Karpas-422 (cell line): ENCODE results near the gene GDPD5. TPM values are rescaled to one million over a fixed set of nuclear protein-coding genes. Genes with fewer than 3 reads are reported as not detected.

Experiments
- DNase-seq: peaks from one replicate; pipeline ENCODE4 v3.0.0-alpha.2; 2015
- H2AFZ ChIP-seq: fragments of 200-600 bp; sonication (generic); 2 replicates; pipeline ENCODE4 v1.6.1; 2014; ENCODE audit warnings: antibody characterized with exemption, low read length, mixed read lengths
- H3K27ac ChIP-seq: fragments of 200-600 bp; sonication (generic); 2 replicates; pipeline ENCODE4 v1.5.1; 2014; ENCODE audit warnings: mild to moderate bottlenecking, low read length, moderate library complexity
- H3K27me3 ChIP-seq: fragments of 200-600 bp; sonication (generic); 2 replicates; pipeline ENCODE4 v1.6.1; 2014; ENCODE audit warnings: low read length, mixed read lengths
- H3K36me3 ChIP-seq: fragments of 200-600 bp; sonication (generic); 2 replicates; pipeline ENCODE4 v1.6.1; 2014; ENCODE audit warnings: low read length, mixed read lengths; ENCODE audit not compliant: insufficient read depth
- H3K4me1 ChIP-seq: fragments of 200-600 bp; sonication (generic); 2 replicates; pipeline ENCODE4 v1.6.1; 2014; ENCODE audit warnings: mild to moderate bottlenecking, low read length, mixed read lengths
- H3K4me2 ChIP-seq: fragments of 200-600 bp; sonication (generic); 2 replicates; pipeline ENCODE4 v1.6.1; 2014; ENCODE audit warnings: low read length, low read depth, mild to moderate bottlenecking; ENCODE audit not compliant: poor library complexity, severe bottlenecking
- H3K4me3 ChIP-seq: fragments of 200-600 bp; sonication (generic); 2 replicates; pipeline ENCODE4 v1.5.1; 2014; ENCODE audit warnings: mild to moderate bottlenecking, antibody characterized with exemption, low read length, mixed read lengths
- H3K79me2 ChIP-seq: fragments of 200-600 bp; sonication (generic); 2 replicates; pipeline ENCODE4 v1.6.1; 2014; ENCODE audit warnings: mild to moderate bottlenecking, low read length, mixed read lengths
- H3K9ac ChIP-seq: fragments of 200-600 bp; sonication (generic); 2 replicates; pipeline ENCODE4 v1.6.0; 2014; ENCODE audit warnings: low read length
- H3K9me2 ChIP-seq: fragments of 200-600 bp; sonication (generic), shearing (Covaris generic); replicated peaks from 2 replicates; pipeline ENCODE4 v1.6.0; 2014; ENCODE audit warnings: mild to moderate bottlenecking, low read length, moderate library complexity; ENCODE audit not compliant: insufficient read depth
- H3K9me3 ChIP-seq: fragments of 300-700, 200-600 bp; sonication (generic); 2 replicates; pipeline ENCODE4 v1.6.1; 2014; ENCODE audit warnings: low read length, mixed read lengths
- H4K20me1 ChIP-seq: fragments of 200-600 bp; sonication (generic); 2 replicates; pipeline ENCODE4 v1.6.1; 2014; ENCODE audit warnings: mild to moderate bottlenecking, antibody characterized with exemption, low read length, low read depth; ENCODE audit not compliant: insufficient read depth
- total RNA-seq: library from RNA; depleted of rRNA; stranded (reverse); fragments of >200 nt; shearing (Covaris generic); gene quantifications from 2 replicates; pipeline ENCODE4 v1.2.3, GENCODE V29; 2014; ENCODE audit warnings: low replicate concordance

Gene GDPD5
- total RNA-seq, 1 experiment from 2014 or later: 137 TPM

GRCh38 chr11:75541193-75542087 lies 15.7 kb upstream of the GDPD5 start:
- H3K9me2 ChIP-seq: no peaks in the 10 kb centered on the region
- peaks cover 23% of the 10 kb centered on the region for H3K4me1 ChIP-seq
- H2AFZ ChIP-seq: no peak overlapping the region
- H3K4me2 ChIP-seq: no peak overlapping the region
- no peak overlapping the region for H3K9ac ChIP-seq
- DNase-seq: no peak
- no peak overlapping the region for H3K4me3 ChIP-seq
- H3K36me3 ChIP-seq: no peaks in the 10 kb centered on the region
- H3K27me3 ChIP-seq: no peaks in the 10 kb centered on the region
- H4K20me1 ChIP-seq: no peaks in the 10 kb centered on the region
- no peaks in the 10 kb centered on the region for H3K79me2 ChIP-seq
- H3K27ac ChIP-seq: no peak overlapping the region
- H3K9me3 ChIP-seq: no peaks in the 10 kb centered on the region

GRCh38 chr11:75539459-75540334 lies 14.0 kb upstream of the GDPD5 start:
- no peaks in the 10 kb centered on the region for H3K27me3 ChIP-seq
- no peaks in the 10 kb centered on the region for H3K9me2 ChIP-seq
- H3K36me3 ChIP-seq: no peaks in the 10 kb centered on the region
- H3K9me3 ChIP-seq: no peaks in the 10 kb centered on the region
- no peak overlapping the region for H3K4me3 ChIP-seq
- H4K20me1 ChIP-seq: no peaks in the 10 kb centered on the region
- no peak for DNase-seq
- no peak overlapping the region for H3K9ac ChIP-seq
- H3K79me2 ChIP-seq: no peaks in the 10 kb centered on the region
- no peak overlapping the region for H3K27ac ChIP-seq
- H3K4me2 ChIP-seq: no peak overlapping the region
- peaks cover 23% of the 10 kb centered on the region for H3K4me1 ChIP-seq
- H2AFZ ChIP-seq: no peak overlapping the region

GRCh38 chr11:75538150-75538942 lies 12.6 kb upstream of the GDPD5 start:
- H4K20me1 ChIP-seq: no peaks in the 10 kb centered on the region
- H3K27ac ChIP-seq: no peak overlapping the region
- no peak overlapping the region for H3K4me3 ChIP-seq
- H2AFZ ChIP-seq: no peak overlapping the region
- DNase-seq: no peak
- H3K27me3 ChIP-seq: no peaks in the 10 kb centered on the region
- no peaks in the 10 kb centered on the region for H3K36me3 ChIP-seq
- no peaks in the 10 kb centered on the region for H3K9me3 ChIP-seq
- H3K4me2 ChIP-seq: peak overlapping the region; percentile 72
- H3K9me2 ChIP-seq: no peaks in the 10 kb centered on the region
- H3K9ac ChIP-seq: no peak overlapping the region
- H3K4me1 ChIP-seq: peaks cover 23% of the 10 kb centered on the region
- no peaks in the 10 kb centered on the region for H3K79me2 ChIP-seq

- Histone ChIP-seq H3K27ac (peak overlapping the region; percentile 22), H3K4me2 (peak overlapping the region; percentile 72), H4K20me1 (no peaks in the 10 kb centered on the region), H2AFZ (peak overlapping the region; percentile 72), H3K4me3 (peak overlapping the region; percentile 48), H3K36me3 (no peaks in the 10 kb centered on the region), H3K4me1 (peaks cover 23% of the 10 kb centered on the region), H3K79me2 (no peaks in the 10 kb centered on the region), H3K27me3 (no peaks in the 10 kb centered on the region), H3K9ac (peak overlapping the region; percentile 49), H3K9me3 (no peaks in the 10 kb centered on the region), H3K9me2 (no peaks in the 10 kb centered on the region)
- DNase-seq: no peak
These were observed 12.0 kb upstream of the GDPD5 start for GRCh38 chr11:75537740-75538139.

- Histone ChIP-seq H3K9me2 (no peaks in the 10 kb centered on the region), H4K20me1 (no peaks in the 10 kb centered on the region), H3K79me2 (no peaks in the 10 kb centered on the region), H3K27ac (peak overlapping the region; percentile 22), H3K9ac (peak overlapping the region; percentile 49), H2AFZ (peak overlapping the region; percentile 72), H3K4me3 (peak overlapping the region; percentile 48), H3K27me3 (no peaks in the 10 kb centered on the region), H3K9me3 (no peaks in the 10 kb centered on the region), H3K4me1 (peaks cover 26% of the 10 kb centered on the region), H3K4me2 (peak overlapping the region; percentile 72), H3K36me3 (no peaks in the 10 kb centered on the region)
- DNase-seq: peak; percentile 86
These were observed 11.3 kb upstream of the GDPD5 start for GRCh38 chr11:75536786-75537641.

- H3K79me2 ChIP-seq: no peaks in the 10 kb centered on the region
- no peaks in the 10 kb centered on the region for H3K27me3 ChIP-seq
- H3K4me1 ChIP-seq: peaks cover 26% of the 10 kb centered on the region
- H3K4me2 ChIP-seq: no peak overlapping the region
- no peak overlapping the region for H3K9ac ChIP-seq
- H3K4me3 ChIP-seq: no peak overlapping the region
- H2AFZ ChIP-seq: no peak overlapping the region
- H3K36me3 ChIP-seq: no peaks in the 10 kb centered on the region
- no peaks in the 10 kb centered on the region for H3K9me2 ChIP-seq
- DNase-seq: no peak
- H4K20me1 ChIP-seq: no peaks in the 10 kb centered on the region; the same call in 1 of the 2 replicates
- no peaks in the 10 kb centered on the region for H3K9me3 ChIP-seq
- no peak overlapping the region for H3K27ac ChIP-seq
These were observed 9.3 kb upstream of the GDPD5 start for GRCh38 chr11:75535071-75535470.

GRCh38 chr11:75534259-75535069 lies 8.7 kb upstream of the GDPD5 start:
- Histone ChIP-seq H3K4me2 (no peak overlapping the region), H3K9me2 (no peaks in the 10 kb centered on the region), H4K20me1 (no peaks in the 10 kb centered on the region; the same call in 1 of the 2 replicates), H3K4me1 (peaks cover 26% of the 10 kb centered on the region), H3K36me3 (no peaks in the 10 kb centered on the region), H3K9ac (no peak overlapping the region), H3K27ac (no peak overlapping the region), H3K9me3 (no peaks in the 10 kb centered on the region), H3K27me3 (no peaks in the 10 kb centered on the region), H2AFZ (no peak overlapping the region), H3K79me2 (no peaks in the 10 kb centered on the region), H3K4me3 (no peak overlapping the region)
- no peak for DNase-seq
